ENCODE results near the gene UNKL. TPM values are rescaled to one million over a fixed set of nuclear protein-coding genes. Genes with fewer than 3 reads are reported as not detected.

The UNKL gene
- total RNA-seq, 1 experiment from 2014 or later = 32.0 TPM

DNA sequence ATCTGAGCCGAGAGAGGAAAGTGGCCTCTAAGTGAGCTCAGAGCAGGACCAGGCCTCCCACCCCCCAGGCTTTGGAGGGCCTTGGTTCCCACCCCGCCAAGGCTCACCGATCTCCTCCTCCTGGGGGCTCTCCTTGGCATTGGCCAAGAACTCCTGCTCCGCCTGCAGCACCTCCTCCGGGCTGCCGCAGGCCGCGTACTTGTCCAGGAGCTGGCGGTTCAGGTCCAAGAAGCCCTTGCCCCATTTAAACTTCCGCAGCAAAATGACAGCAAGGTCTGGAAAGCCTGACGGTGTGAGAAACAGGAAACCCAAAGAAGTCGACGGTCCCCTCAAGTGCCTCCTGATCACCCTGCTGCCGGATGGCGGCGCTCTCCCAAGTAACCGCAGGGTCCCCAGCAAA, 64.6 kb downstream of the UNKL start:
- Mint-ChIP-seq H3K27me3 (ENCODE audit: low read depth) (no peaks in the 10 kb centered on the region), H3K9me3 (no peaks in the 10 kb centered on the region; a peak in 1 of 5 replicates), H3K4me3 (peak overlapping the region; percentile 84 to 87), H3K4me1 (peaks cover 4 to 9% of the 10 kb centered on the region in 2 experiments), H3K36me3 (ENCODE audit: insufficient read depth in 1 of 3, low read depth in 3 of 3) (peaks cover 3 to 18% (median 12%) of the 10 kb centered on the region in 3 experiments; a peak in 5 of 7 replicates), H3K27ac (peak overlapping the region in 1 of 3 experiments; percentile 87; a peak in 1 of 7 replicates)
- H3T11ph ChIP-seq (ENCODE audit: low read length) = no peak overlapping the region
- WGBS (ENCODE audit: extremely low coverage, insufficient read length, low lambda C conversion rate) = no CpG with 5 or more reads among the region's 17 CpGs
- H2BK20ac ChIP-seq (ENCODE audit: low read depth, low read length, poor library complexity, severe bottlenecking) = no peak overlapping the region
- no peak overlapping the region for H4K8ac ChIP-seq (replicated peaks; ENCODE audit: insufficient read length, low read depth, low read length)
- H3K23me2 ChIP-seq (ENCODE audit: insufficient read length, low read depth, low read length, poor library complexity, severe bottlenecking) = peaks cover 3% of the 10 kb centered on the region
- no peak overlapping the region for H4K91ac ChIP-seq (ENCODE audit: insufficient read length, low read depth, low read length)
- no peak overlapping the region for H2BK15ac ChIP-seq (ENCODE audit: low read depth, low read length)
- no peaks in the 10 kb centered on the region for H3K4me1 ChIP-seq (ENCODE audit: insufficient read depth, low read length)
- no peaks in the 10 kb centered on the region for H3K79me1 ChIP-seq (ENCODE audit: insufficient read depth, low read depth, low read length, poor library complexity, severe bottlenecking)
- no peak overlapping the region for H3K4ac ChIP-seq (ENCODE audit: low read depth, low read length)
- H3K23ac ChIP-seq (ENCODE audit: insufficient read length, low read depth, low read length) = no peak overlapping the region
- DNase-seq = no peak
- H3K9me3 ChIP-seq (ENCODE audit: control insufficient read depth, low read depth, low read length) = no peaks in the 10 kb centered on the region
- H3K79me2 ChIP-seq (ENCODE audit: insufficient read depth, low read length) = peaks cover 2% of the 10 kb centered on the region; the same call in 1 of the 2 replicates
- H3K56ac ChIP-seq (ENCODE audit: insufficient read length, low read depth, low read length) = no peak overlapping the region
- H2AFZ ChIP-seq (ENCODE audit: low read length) = no peak overlapping the region
- no peaks in the 10 kb centered on the region for H4K20me1 ChIP-seq (ENCODE audit: control insufficient read depth, insufficient read depth, insufficient read length)
- no peak overlapping the region for H2BK120ac ChIP-seq (ENCODE audit: low read depth, low read length, poor library complexity, severe bottlenecking)
- no peaks in the 10 kb centered on the region for H3K27me3 ChIP-seq (ENCODE audit: insufficient read depth, low read length)
- H3K27ac ChIP-seq (ENCODE audit: insufficient read length, low read depth, low read length) = no peak overlapping the region
- no peak overlapping the region for H2BK12ac ChIP-seq (ENCODE audit: insufficient read length, low read depth, low read length)
- no peak overlapping the region for H4K5ac ChIP-seq (ENCODE audit: insufficient read length, low read depth, low read length)
- H3K4me2 ChIP-seq (ENCODE audit: insufficient read depth, insufficient read length, low read length) = no peak overlapping the region
- H2AK5ac ChIP-seq (ENCODE audit: insufficient read length, low read length) = no peak overlapping the region
- TF ChIP-seq CTCF (conservative IDR thresholded peaks at IDR 0.05) = no peak
- H2BK5ac ChIP-seq (ENCODE audit: insufficient read length, low read length) = no peak overlapping the region
- no peak overlapping the region for H3K9ac ChIP-seq (ENCODE audit: extremely low read depth, insufficient read length, low read length)
- no peak overlapping the region for H3K18ac ChIP-seq (ENCODE audit: insufficient read length, low read depth, low read length)
- no peak overlapping the region for H3K14ac ChIP-seq (ENCODE audit: insufficient read depth, low read length)
